Stimulated activated CD8-positive, alpha-beta memory T cell treated with anti-CD3 and anti-CD28 coated beads, Interleukin-12 subunit alpha, Interleukin-12 subunit beta, amount 100 ng/mL, for 1 hour (primary cell): ENCODE measurements around the gene TP53I11.

Experiments
- DNase-seq: peaks from one replicate; pipeline ENCODE4 v3.0.0-alpha.2; 2020; ENCODE audit warnings: low read depth

The TP53I11 gene

GRCh38 chr11:44955015-44955738 lies 4.5 kb upstream of the TP53I11 start:
- DNase-seq = no peak

- no peak for DNase-seq
Measured at GRCh38 chr11:44954051-44954906, 3.6 kb upstream of the TP53I11 start.

- DNase-seq = no peak
Measured at GRCh38 chr11:44952500-44953260, 2.0 kb upstream of the TP53I11 start.

- no peak for DNase-seq
Measured at GRCh38 chr11:44952082-44952481, 1.4 kb upstream of the TP53I11 start.

- no peak for DNase-seq
Measured at GRCh38 chr11:44950031-44950624, 555 bp downstream of the TP53I11 start.

- DNase-seq = no peak
Measured at GRCh38 chr11:44949160-44950030, 1.3 kb downstream of the TP53I11 start.

- no peak for DNase-seq
Measured at GRCh38 chr11:44948155-44948554, 2.5 kb downstream of the TP53I11 start.

- DNase-seq = no peak
Measured at GRCh38 chr11:44947114-44947513, 3.6 kb downstream of the TP53I11 start.

- no peak for DNase-seq
Measured at GRCh38 chr11:44946263-44946662, 4.4 kb downstream of the TP53I11 start.

- DNase-seq = no peak
Measured at GRCh38 chr11:44945666-44946065, 5.0 kb downstream of the TP53I11 start.

- DNase-seq = no peak
Measured at GRCh38 chr11:44944853-44945235, 5.8 kb downstream of the TP53I11 start.

- no peak for DNase-seq
Measured at GRCh38 chr11:44944181-44944852, 6.4 kb downstream of the TP53I11 start.

GRCh38 chr11:44943696-44944095 lies 7.0 kb downstream of the TP53I11 start:
- no peak for DNase-seq

- DNase-seq = no peak
Measured at GRCh38 chr11:44943118-44943517, 7.6 kb downstream of the TP53I11 start.

- no peak for DNase-seq
Measured at GRCh38 chr11:44942029-44942955, 8.4 kb downstream of the TP53I11 start.

GRCh38 chr11:44941259-44942021 lies 9.2 kb downstream of the TP53I11 start:
- no peak for DNase-seq

GRCh38 chr11:44940835-44941234 lies 9.8 kb downstream of the TP53I11 start:
- no peak for DNase-seq

GRCh38 chr11:44940404-44940803 lies 10.3 kb downstream of the TP53I11 start:
- no peak for DNase-seq
